NOMO-1 treated with DMSO at 0.1 percent for 48 hours (cell line): ENCODE results near the gene OPTC.
A peak's percentile ranks its signal among the peaks of the same experiment; 100 is the strongest.

Source experiments
- DNase-seq: peaks from one replicate; lab custom pipeline; 2025; ENCODE audit not compliant: unreplicated experiment; lab: John Stamatoyannopoulos, UW

OPTC gene

DNA sequence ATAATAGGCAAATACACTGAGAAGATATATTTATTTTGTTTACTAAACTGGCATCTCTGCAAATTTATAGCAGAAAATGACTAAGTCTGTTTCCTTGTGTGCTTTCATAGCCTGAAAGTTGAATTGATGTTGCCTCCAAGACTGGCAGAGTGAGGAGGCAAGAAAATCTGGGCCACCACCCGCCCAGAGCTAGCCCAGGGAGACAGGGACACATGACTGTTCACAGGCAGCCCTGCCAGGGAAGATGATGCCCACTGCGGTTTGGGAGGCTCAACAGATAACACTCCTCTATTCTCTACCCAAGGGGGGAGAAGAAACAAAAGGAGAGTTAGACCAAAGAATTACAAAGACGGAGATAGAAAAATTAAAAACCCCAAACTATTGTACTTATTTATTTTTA is 37.1 kb downstream of the OPTC start:
- DNase-seq: no peak

- DNase-seq: no peak
Observed at GRCh38 chr1:203534012-203534411, 40.1 kb downstream of the OPTC start.

- DNase-seq: no peak
Observed at GRCh38 chr1:203534526-203534925, 40.6 kb downstream of the OPTC start.

GRCh38 chr1:203536575-203536974 is 42.6 kb downstream of the OPTC start:
- no peak for DNase-seq

- peak; percentile 49 for DNase-seq
Observed at GRCh38 chr1:203536980-203537455, 43.1 kb downstream of the OPTC start.

- DNase-seq: no peak
Observed at GRCh38 chr1:203537806-203538464, 44.0 kb downstream of the OPTC start.

DNA sequence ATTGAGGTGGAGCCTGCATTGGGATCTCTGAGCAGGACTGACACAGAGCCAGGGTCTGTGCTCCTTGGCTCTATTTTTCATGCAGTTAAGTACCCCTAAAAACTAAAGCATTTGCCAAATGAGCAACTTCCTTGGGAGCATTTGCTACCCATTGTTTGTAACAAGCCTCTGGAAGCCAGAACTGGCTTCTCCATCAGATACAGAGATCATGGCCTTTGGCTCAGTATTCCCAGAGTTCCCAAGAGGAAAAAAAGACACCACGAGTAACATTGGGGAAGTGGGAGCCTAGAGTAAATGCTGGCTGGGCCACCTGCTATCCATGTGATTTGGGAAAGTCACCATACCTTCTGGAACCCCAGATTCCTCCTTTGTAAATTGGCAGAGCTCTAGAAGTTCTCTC is 44.8 kb downstream of the OPTC start:
- DNase-seq: no peak

DNA sequence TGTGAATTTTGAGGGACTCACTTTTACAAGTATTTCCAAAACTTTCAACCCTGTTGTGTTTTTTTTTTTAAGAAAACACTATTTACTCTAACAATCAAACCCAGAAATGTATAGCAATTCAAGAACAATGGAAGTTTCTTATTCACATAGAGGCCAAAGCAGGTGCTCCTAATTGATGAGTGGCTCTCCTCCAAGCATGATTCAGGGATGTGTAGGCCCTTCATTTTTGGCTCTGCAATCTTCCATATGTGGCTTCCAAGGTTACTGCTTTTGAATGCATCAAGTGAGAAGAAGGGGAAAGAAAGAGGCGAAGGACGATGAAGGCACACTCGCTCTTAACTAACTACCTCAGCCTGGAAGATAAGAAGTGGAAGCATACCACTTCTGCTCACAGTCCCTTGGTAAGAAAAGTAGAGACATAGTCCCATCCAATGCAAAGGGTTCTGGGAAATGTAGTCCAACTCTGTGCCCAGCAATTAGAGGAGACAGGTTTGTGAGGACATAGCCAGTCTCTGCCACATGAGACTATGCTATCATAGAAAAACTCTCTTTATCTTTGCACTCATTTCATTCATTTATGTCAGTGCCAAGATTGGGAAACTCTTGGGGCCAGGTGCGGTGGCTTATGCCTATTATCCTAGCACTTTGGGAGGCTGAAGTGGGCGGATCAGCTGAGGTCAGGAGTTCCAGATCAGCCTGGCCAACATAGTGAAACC is 46.0 kb downstream of the OPTC start:
- DNase-seq: no peak

DNA sequence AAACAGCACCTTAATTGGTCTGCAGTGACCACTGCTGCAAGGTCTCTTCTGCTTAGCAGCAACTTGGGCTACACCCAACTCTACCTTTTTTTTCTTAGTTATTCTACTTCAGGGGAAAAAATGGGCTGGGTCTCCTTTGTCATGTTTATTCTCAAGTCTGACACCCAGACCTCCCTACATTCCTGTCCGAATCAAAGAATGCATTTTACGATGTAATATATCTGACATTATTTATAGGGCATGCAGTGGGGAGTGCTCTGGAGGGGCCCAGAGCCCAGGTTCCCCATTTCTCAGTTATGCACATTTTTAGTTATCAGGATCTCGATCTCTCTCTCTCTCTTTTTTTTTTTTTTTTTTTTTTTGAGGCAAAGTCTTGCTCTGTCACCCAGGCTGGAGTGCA is 50.5 kb downstream of the OPTC start:
- no peak for DNase-seq

DNA sequence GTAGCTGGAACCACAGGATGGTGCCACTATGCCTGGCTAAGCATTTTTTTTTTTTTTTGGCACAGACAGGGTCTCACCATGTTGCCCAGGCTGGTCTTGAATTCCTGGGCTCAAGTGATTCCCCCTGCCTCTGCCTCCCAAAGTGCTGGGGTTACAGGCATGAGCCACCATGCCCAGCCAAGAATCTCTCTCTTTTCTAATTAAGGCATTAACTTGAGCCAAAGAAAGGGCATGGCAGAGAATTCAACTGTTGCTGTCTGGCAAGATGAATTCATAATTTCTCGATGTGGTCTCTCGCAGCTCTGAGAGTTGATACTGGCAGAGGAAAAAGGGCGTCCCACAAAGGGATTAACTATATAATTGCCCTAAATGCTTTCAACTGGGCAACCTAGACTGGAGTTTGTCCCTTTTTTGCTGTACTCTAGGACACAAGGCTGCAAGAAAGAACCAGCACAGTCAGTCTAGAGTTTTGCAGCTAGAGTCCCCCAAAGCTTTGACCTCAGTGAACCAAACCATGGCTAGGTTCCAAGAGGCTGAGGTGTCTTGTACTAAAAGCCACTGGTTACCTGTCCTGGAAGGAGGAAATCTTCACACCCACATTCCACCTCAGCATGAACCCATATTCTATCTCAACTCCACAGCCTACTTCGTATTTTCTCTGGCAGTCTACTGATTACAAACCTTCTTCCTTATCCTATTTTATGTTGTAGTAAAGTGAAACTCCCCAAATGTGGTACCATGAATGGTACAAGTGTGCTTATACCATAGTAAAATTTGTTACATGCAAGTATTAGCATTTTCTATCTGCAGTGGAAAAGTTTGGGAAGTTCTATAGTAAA is 51.2 kb downstream of the OPTC start:
- DNase-seq: no peak

DNA sequence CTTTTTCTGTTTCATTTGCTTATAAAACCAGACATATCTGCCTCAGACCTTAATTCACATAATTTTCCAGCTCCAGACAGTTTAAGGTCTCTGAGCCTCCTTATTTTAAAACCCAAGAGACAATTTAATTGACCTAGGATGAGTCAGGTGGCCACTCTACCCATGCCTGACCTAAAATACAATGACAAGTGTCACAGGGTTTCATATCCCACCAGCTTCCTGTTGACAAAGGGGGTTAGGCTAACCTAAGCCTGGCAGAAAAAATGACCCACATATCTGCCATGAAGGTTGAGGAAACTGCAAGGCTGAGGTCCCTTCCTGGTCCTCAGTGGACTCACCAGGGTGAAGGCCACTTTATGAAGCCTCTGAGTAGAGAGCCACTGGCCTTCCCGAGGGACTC is 52.3 kb downstream of the OPTC start:
- no peak for DNase-seq

DNA sequence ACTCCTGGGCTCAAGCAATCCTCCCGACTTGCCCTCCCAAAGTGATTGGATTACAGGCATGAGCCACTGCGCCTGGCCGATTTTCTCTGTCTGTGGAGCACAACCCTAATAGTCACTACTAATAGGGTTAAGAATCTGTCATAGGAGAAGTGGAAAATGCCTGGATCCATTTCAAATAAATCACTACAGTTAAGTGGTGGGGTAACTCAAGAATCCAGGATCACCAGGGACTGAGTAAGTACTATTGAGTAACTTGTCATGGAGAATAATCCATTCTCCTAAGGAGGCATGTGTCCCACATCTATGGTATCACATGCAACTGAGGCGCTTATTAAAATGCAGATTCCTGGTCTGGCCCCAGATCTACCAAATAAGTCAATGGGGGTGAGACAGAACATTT is 53.2 kb downstream of the OPTC start:
- DNase-seq: no peak

DNA sequence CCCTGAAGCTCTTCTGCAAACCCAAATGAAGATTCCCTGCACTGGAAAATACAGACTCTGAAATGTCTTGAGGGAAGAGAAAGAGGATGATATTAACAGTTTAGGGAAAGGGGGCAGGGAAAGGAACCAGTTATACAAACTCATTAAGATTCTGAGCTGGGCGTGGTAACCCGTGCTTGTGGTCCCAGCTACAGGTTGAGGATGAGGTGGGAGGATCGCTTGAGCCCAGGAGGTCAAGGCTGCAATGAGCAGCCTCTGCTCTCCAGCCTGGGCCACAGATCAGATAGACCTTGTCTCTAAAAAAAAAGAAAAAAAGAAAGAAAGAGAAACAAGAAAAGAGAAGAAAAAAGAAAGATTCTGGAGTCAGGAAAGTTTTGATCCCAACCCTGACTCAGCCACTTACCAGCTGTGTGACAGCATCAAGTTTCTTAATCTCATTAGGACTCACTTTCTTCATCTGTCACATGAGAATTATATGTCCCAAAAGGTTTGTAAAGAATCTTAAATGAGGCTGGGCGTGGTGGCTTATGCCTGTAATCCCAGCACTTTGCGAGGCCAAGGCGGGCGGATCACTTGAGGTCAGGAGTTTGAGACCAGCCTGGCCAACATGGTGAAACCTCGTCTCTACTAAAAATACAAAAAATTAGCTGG is 53.9 kb downstream of the OPTC start:
- DNase-seq: no peak

DNA sequence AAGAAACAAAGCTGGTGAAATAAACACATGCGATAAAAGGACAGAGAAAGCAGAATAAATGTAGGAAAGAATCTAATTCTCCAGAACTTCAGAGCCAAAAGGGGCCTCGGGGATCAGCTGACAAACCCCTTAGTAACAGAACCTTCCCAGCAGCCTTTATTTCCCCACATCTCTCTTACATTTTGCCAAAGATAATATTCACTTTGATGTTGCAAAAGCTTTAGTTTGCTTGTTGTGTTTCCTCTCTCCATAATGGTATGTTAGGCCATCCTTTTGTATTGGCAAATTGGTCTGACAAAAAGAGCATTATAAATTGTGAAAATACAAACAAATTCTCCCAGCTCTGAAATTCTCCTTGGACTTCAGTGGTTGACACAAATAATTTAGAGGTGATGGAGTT is 54.9 kb downstream of the OPTC start:
- DNase-seq: no peak

GRCh38 chr1:203549309-203549708 is 55.4 kb downstream of the OPTC start:
- no peak for DNase-seq

DNA sequence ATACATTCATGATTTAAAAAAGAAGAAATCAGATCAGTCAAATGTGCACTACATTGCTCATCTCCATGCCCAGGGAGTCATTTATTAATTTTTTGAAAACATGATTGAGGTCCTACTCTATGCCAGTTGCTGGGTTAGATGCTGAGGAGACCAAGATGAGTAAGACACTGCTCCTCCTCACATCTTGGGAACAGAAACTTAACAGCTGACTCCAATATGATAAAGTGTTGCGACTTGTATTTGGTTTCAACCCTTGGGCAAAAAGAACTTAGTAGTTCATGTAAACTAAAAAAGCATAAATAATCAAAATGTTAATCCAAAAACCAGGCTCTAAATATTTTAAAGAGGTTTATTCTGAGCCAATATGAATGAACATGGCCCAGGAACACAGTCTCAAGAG is 56.9 kb downstream of the OPTC start:
- no peak for DNase-seq

DNA sequence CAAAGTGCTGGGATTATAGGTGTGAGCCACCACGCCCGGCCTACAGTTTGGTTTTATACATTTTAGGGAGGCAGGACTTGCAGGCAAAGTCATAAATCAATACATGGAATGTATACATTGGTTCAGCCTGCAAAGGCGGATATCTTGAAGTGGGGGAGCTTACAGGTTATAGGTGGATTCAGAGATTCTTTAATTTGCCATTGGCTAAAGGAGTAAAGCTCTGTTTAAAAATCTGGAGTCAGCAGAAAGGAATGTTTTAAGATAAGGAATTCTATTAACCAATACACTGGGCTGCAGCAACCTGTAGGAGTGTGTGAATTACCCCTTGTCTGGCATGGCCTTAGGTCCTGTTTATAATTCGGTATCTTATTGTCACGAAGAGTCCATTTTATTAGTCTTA is 57.6 kb downstream of the OPTC start:
- no peak for DNase-seq

DNA sequence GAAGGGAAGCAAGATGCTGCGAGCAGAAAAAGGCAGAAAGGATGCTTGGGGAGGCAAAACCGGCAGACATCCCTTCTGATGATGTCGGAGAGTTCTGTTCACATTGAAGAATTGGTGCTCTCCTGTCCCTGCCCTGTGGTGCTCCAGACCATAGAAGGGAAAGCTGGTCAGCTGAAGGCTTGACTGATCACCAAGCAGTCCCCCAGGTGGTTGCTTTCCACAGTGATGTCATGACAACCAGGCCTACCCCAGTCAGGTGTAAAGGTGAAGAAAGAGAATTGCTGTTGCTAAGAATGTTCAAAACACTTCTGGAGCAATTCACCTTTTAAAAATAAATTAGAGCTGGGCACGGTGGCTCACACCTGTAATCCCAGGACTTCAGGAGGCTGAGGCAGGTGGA is 59.5 kb downstream of the OPTC start:
- DNase-seq: no peak

- no peak for DNase-seq
Observed at GRCh38 chr1:203554071-203554470, 60.1 kb downstream of the OPTC start.

DNA sequence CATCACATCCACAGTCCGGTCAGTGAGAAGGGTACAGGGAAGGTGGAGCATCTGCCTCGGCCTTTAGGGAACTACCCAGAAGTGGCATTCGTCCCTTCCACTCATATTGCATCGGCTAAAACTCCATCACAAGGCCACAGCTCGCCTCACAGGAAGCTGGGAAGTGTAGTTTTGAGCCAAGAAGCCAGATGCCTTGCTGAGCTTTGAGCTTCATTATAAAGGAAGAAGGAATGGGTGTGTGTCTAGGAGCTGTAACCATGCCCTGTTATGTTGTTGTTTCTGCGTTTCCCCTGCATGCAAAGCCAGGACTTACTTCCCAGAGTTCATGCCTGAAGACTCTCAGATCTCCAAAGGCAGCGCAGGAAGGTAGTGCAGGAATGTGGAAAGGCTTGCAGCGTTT is 61.1 kb downstream of the OPTC start:
- no peak for DNase-seq

GRCh38 chr1:203555511-203556046 is 61.6 kb downstream of the OPTC start:
- DNase-seq: no peak
